GM21717 (cell line): ENCODE data around the gene RASA3.
A peak's percentile ranks its signal among the peaks of the same experiment; 100 is the strongest.
"Not testable (repeated sequence)": the region's sequence is repeated elsewhere in the genome, so short reads cannot be mapped to it uniquely, and the experiment has no call there.

Source experiments
- ATAC-seq: cut with Tn5 transposase; IDR thresholded peaks from one replicate; pipeline ENCODE4 v1.9.1; 2021; ENCODE audit warnings: mild to moderate bottlenecking, moderate library complexity; ENCODE audit not compliant: unreplicated experiment

The RASA3 gene

DNA sequence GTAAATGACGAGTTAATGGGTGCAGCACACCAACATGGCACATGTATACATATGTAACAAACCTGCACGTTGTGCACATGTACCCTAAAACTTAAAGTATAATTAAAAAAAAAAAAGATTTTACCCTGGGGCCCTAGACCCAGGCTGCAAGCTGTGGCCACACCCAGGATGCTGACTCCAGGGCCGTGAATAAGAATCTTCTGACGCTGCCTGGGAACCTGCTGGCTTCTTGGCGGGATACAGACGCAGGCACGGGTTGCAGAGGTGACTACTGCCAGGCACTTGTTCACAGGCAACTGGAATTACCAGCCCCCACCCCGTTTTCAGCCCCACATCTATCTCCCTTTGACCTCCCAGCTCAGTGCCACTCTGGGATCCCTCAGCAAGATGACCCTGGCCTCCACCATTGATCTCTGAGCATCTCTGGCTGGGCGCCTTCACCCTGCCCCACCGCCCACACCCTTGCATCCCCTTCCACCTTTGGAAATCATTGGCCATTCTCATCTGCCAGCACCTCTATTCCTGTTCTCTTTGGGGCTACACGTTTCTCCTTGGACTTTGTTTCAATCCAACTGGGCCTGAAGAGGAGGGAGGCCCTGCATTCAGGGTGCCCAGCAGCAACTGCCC is 25.6 kb upstream of the RASA3 start:
- no peak for ATAC-seq

- no peak for ATAC-seq
These were observed 23.8 kb upstream of the RASA3 start for GRCh38 chr13:114155926-114156883.

DNA sequence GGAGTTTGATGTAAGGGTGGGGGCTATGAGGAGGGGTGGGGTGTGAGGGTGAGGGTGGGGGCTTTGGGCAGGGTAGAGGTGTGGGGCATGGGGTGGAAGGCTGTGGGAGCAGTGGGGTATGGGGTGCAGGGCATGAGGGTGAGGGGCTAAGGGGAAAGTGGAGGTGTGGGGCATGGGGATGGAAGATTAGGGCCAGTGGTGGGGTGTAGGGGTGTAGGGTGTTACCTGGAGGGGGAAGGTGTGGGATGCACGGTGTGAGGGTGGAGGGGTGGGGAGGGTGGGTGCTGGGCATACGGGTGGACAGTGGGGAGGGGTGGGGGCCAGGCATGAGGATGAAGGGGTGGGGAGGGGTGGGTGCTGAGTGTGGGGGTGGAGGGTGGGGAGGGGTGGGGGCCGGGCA is 22.9 kb upstream of the RASA3 start:
- no peak for ATAC-seq

- no peak for ATAC-seq
These were observed 22.1 kb upstream of the RASA3 start for GRCh38 chr13:114154476-114154875.

DNA sequence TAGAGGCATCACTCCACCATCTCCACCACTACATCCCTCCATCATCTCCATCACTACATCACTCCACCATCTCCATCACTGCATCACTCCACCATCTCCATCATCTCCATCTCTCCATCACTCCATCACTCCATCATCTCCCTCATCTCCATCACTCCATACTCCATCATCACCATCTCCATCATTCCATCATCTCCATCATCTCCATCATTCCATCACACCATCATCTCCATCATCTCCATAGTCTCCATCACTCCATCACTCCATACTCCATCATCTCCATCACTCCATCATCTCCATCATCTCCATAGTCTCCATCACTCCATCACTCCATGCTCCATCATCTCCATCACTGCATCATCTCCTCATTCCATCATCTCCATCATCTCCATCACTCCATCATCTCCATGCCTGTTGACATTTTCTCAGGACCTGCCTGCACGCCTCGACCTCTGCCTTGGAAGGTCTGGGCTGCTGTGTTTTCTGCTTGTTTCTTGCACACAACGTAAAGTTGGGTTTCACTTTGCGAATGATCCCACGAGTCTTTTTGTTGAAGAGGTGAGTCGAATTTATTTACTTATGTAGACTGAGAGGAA is 21.2 kb upstream of the RASA3 start:
- ATAC-seq: no peak

DNA sequence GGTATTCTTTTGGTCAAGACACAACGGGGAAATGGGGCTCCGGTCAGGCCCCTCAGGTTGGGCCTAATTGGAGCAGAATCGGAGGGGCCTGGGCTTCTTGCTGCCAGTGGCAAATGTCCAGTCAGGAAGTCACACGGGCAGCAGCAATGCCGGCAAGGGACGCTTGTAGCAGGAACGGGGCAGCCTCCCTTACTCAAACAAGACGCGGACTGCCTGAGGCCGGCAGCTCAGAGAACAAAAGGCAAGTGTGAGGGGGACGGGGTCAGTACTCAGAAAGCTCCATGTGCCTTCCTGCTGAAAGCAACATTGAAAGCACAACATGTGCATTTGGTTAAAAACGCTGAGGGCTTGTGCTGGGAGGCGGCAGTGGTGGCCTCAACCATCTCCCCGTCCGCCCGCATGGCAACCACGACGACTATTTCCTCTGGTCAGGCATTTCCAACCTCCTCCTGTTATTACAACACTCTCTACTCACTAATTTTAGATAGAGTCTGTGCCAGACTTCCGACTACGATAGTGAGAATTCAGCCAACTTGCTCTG is 20.5 kb upstream of the RASA3 start:
- ATAC-seq: no peak

- ATAC-seq: no peak
These were observed 19.8 kb upstream of the RASA3 start for GRCh38 chr13:114152285-114152645.

GRCh38 chr13:114151565-114152284 is 19.3 kb upstream of the RASA3 start:
- ATAC-seq: no peak

GRCh38 chr13:114151031-114151430 is 18.6 kb upstream of the RASA3 start:
- ATAC-seq: no peak

- ATAC-seq: no peak
These were observed 17.6 kb upstream of the RASA3 start for GRCh38 chr13:114149774-114150740.

DNA sequence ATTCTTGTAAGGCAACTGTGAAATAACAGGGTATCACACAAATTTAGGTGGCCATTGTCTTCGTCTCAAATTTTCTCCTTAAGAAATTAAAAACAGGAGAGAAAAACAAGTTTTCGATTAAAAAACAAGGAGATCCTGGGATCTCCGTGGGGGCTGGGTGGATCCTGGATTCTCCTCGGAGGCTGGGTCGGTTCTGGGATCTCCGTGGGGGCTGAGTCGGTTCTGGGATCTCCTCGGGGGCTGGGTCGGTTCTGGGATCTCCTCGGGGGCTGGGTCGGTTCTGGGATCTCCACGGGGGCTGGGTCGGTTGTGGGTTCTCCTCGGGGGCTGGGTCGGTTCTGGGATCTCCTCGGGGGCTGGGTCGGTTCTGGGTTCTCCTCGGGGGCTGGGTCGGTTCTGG is 16.5 kb upstream of the RASA3 start:
- ATAC-seq: not testable (repeated sequence)

- ATAC-seq: peak; percentile 79
These were observed 16.1 kb upstream of the RASA3 start for GRCh38 chr13:114148521-114148855.

DNA sequence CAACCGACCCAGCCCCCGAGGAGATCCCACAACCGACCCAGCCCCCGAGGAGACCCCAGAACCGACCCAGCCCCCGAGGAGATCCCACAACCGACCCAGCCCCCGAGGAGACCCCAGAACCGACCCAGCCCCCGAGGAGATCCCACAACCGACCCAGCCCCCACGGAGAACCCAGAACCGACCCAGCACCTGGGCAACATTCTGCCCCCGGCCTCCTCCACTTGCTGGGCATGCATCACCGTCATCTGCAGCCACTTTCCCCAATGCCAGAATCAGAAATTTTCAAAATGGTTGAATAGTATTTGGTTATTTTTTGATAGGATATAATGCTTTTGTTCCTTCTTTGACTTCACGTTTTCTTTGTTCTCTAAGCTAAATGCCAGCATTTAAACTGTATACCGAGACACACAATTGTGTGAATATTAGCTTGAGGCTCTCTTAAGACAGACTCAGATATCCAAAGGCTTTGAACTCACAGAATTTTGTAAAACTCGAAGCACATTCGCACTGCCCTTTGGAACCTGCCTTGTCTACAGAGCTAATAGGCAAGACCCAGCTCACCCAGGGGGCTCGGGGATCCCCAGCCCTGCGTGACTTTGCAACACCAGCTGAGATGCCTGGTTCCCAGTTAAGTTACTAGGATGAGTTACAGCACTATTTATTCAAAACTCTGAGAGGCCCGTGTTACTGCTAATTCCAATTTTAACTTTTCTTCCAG is 15.5 kb upstream of the RASA3 start:
- ATAC-seq: peak; percentile 22

- ATAC-seq: no peak
These were observed 14.2 kb upstream of the RASA3 start for GRCh38 chr13:114146629-114147028.

- no peak for ATAC-seq
These were observed 13.8 kb upstream of the RASA3 start for GRCh38 chr13:114146173-114146572.

DNA sequence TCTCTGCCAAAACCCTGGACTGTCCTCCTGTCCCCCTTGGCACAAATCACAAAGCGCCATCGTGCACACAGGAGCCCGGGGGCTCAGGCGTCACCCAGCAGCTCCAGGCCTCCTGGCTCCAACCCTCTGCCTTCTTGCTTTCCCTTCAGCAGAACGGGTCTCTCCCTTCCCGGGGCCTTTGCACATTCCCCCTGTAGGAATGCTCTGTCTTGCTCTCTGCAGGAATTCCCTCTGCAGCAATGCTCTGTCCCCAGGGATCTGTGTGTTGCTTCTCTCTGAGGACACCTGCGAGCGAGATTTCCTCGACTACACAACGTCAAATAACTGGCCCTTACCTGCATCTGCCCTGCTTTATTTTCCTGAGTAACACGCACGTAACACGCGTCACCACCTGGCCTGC is 13.3 kb upstream of the RASA3 start:
- no peak for ATAC-seq

DNA sequence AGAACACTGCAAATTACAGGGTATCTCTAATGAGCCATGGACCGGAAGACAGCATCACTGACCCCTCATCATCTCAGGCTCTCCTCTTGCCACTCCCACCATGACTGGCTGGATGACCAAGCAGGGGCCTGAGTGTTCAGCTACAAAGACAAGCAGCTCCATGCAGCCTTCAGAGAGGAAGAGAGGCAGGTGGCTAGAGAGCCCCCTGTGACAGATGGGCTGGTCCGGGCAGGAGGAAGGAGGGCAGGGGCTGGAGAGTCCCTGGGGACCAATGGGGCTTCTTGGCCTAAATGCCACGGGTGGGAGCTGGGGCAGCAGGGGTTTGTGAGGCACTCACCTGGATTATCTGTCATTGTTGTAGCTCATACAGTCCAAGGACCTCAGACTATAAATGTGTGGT is 12.8 kb upstream of the RASA3 start:
- ATAC-seq: no peak

GRCh38 chr13:114144606-114145244 is 12.3 kb upstream of the RASA3 start:
- no peak for ATAC-seq
